H1 (cell line): ENCODE measurements around the gene DDX47. TPM values are rescaled to one million over a fixed set of nuclear protein-coding genes. Genes with fewer than 3 reads are reported as not detected.

Experiments
- ATF3 ChIP-seq: IDR thresholded peaks from 2 replicates; pipeline ENCODE4 v1.6.1; 2011; ENCODE audit warnings: low read depth, mild to moderate bottlenecking, low read length; ENCODE audit not compliant: insufficient read depth
- BCL11A ChIP-seq, 2 experiments: IDR thresholded peaks; one replicate each; pipeline ENCODE4 v1.6.1; 2011; ENCODE audit warnings: low read depth in 2 of 2, low read length in 2 of 2, mild to moderate bottlenecking in 2 of 2
- E2F6 ChIP-seq: IDR thresholded peaks from 2 replicates; pipeline ENCODE4 v1.6.1; 2012; ENCODE audit warnings: inconsistent platforms
- KDM1A ChIP-seq: fragments of 200-600, 300-600 bp; sonication (generic); IDR thresholded peaks from 2 replicates; pipeline ENCODE4 v1.7.1; 2016; ENCODE audit warnings: mild to moderate bottlenecking, low read length, borderline replicate concordance
- RXRA ChIP-seq: IDR thresholded peaks from 2 replicates; pipeline ENCODE4 v1.6.1; 2011; ENCODE audit warnings: low read depth, mild to moderate bottlenecking, low read length, moderate library complexity; ENCODE audit not compliant: insufficient read depth
- SIRT6 ChIP-seq: IDR thresholded peaks from one replicate; pipeline ENCODE4 v1.7.1; 2012; ENCODE audit warnings: low read length, inconsistent platforms
- TCF12 ChIP-seq: IDR thresholded peaks from 2 replicates; pipeline ENCODE4 v1.6.1; 2011; ENCODE audit warnings: low read depth, mild to moderate bottlenecking, low read length
- polyA plus RNA-seq, 7 experiments: library from polyadenylated mRNA; depleted of rRNA in 3 of 7; stranded (reverse) in 5 of 7; unstranded in 2 of 7; fragments of >200 nt in 5 of 7; fragments of 200-250 nt in 2 of 7; gene quantifications; 1 replicate in 5 of 7; 2 replicates in 1 of 7; 4 replicates in 1 of 7; pipeline versions ENCODE4 v1.2.1 to v1.2.3, GENCODE V29; 2011 to 2013; ENCODE audit warnings: missing spikeins in 2 of 7, mixed read lengths in 2 of 7
- total RNA-seq: library from RNA; stranded (reverse); fragmentation: NEBNext Ultra II Directional; extraction: Animal tissue kit (Norgen Biotek cat#: 25700); gene quantifications from 2 replicates; pipeline ENCODE4 v1.2.1, GENCODE V29; 2021

Gene DDX47
- total and polyA plus RNA-seq, 2 of the 8 experiments (the other 6 are each of a cell fraction or from before 2014, with no cell fraction given) = 54.4 to 74.2 TPM

- no peak for TF ChIP-seq ATF3
- no peak for TF ChIP-seq SIRT6
- TF ChIP-seq TCF12 = no peak
- TF ChIP-seq KDM1A = no peak
- TF ChIP-seq E2F6 = no peak
- TF ChIP-seq RXRA = no peak
- TF ChIP-seq BCL11A (IDR thresholded peaks at IDR 0.05; ENCODE audit: low read depth in 2 of 2, low read length in 2 of 2) = no peak
Observed at GRCh38 chr12:12818701-12819100, 5.6 kb downstream of the DDX47 start (continued).
